CD4-positive, alpha-beta memory T cell (primary cell): Measurements from ENCODE around the gene WNK1. TPM values are rescaled to one million over a fixed set of nuclear protein-coding genes. Genes with fewer than 3 reads are reported as not detected.

Source experiments
- CTCF ChIA-PET: fragments of 350-600 bp; sonication (Branson Sonifier 250); formaldehyde crosslinking; loops from one replicate; lab custom pipeline; 2021; ENCODE audit warnings: inconsistent platforms; ENCODE audit not compliant: partially characterized antibody; lab: Charles Lee
- POLR2A ChIA-PET: fragments of 350-600 bp; sonication (Branson Sonifier 250); formaldehyde crosslinking; loops from one replicate; lab custom pipeline; 2021; ENCODE audit not compliant: partially characterized antibody; lab: Charles Lee
- DNase-seq, 5 donors: peaks; one replicate each; pipeline versions ENCODE4 v3.0.0 to v3.0.0-alpha.2; 2020 to 2022; ENCODE audit warnings: mixed read lengths in 1 of 5
- H3K27ac ChIP-seq: one replicate; pipeline ENCODE4 v1.7.0; 2013; ENCODE audit warnings: low read depth, low read length
- H3K27me3 ChIP-seq: 2 replicates; pipeline ENCODE4 v1.7.0; 2013; ENCODE audit warnings: mild to moderate bottlenecking, low read length, moderate library complexity; ENCODE audit not compliant: insufficient read depth
- H3K36me3 ChIP-seq: 2 replicates; pipeline ENCODE4 v1.7.0; 2013; ENCODE audit warnings: mild to moderate bottlenecking, low read length, moderate library complexity; ENCODE audit not compliant: insufficient read depth
- H3K4me1 ChIP-seq: 2 replicates; pipeline ENCODE4 v1.7.0; 2013; ENCODE audit warnings: mild to moderate bottlenecking, low read length, moderate library complexity; ENCODE audit not compliant: insufficient read depth
- H3K4me3 ChIP-seq, 2 donors: one replicate each; pipeline ENCODE4 v1.7.0; 2013; ENCODE audit warnings: low read length in 2 of 2, mild to moderate bottlenecking in 1 of 2
- H3K9me3 ChIP-seq, 2 donors: one replicate each; pipeline ENCODE4 v1.7.0; 2013; ENCODE audit warnings: low read length in 2 of 2, control low read depth in 1 of 2; ENCODE audit not compliant: control insufficient read depth in 1 of 2
- H3K27ac Mint-ChIP-seq, 7 donors: one replicate each; pipeline ENCODE4 v1.8.0; 2020 to 2021; ENCODE audit warnings: mixed read lengths in 7 of 7, mild to moderate bottlenecking in 6 of 7, inconsistent platforms in 3 of 7, moderate library complexity in 3 of 7
- H3K27me3 Mint-ChIP-seq, 2 donors: one replicate each; pipeline ENCODE4 v1.8.0; 2020 to 2021; ENCODE audit warnings: mixed read lengths in 2 of 2
- H3K36me3 Mint-ChIP-seq, 2 donors: one replicate each; pipeline ENCODE4 v1.8.0; 2020 to 2021; ENCODE audit warnings: mixed read lengths in 2 of 2, inconsistent platforms in 1 of 2, mild to moderate bottlenecking in 1 of 2
- H3K4me1 Mint-ChIP-seq, 4 donors: one replicate each; pipeline ENCODE4 v1.8.0; 2020 to 2021; ENCODE audit warnings: mixed read lengths in 4 of 4, mild to moderate bottlenecking in 1 of 4
- H3K4me3 Mint-ChIP-seq, 8 donors: one replicate each; pipeline ENCODE4 v1.8.0; 2020 to 2021; ENCODE audit warnings: mixed read lengths in 8 of 8, mild to moderate bottlenecking in 7 of 8, moderate library complexity in 6 of 8, inconsistent platforms in 3 of 8
- H3K9me3 Mint-ChIP-seq, 8 donors: one replicate each; pipeline ENCODE4 v1.8.0; 2020 to 2021; ENCODE audit warnings: mixed read lengths in 8 of 8, mild to moderate bottlenecking in 5 of 8, inconsistent platforms in 3 of 8, moderate library complexity in 1 of 8
- intact Hi-C: fragments of 100-400 bp; cut with micrococcal nuclease; formaldehyde crosslinking; loops from one replicate; pipeline ENCODE4 v1.15.1; 2023
- polyA plus RNA-seq, 2 donors: library from polyadenylated mRNA; unstranded; fragments of 300-500 nt; fragmentation: Illumina TruSeq; gene quantifications; one replicate each; pipeline ENCODE4 v1.2.3, GENCODE V29; 2021
- total RNA-seq, 2 experiments: library from RNA; stranded (reverse); gene quantifications; one replicate each; pipeline ENCODE4 v1.2.3, GENCODE V29; 2021

The WNK1 gene
- total and polyA plus RNA-seq, 4 experiments from 2014 or later = 4.5 to 194 (median 121) TPM

DNA sequence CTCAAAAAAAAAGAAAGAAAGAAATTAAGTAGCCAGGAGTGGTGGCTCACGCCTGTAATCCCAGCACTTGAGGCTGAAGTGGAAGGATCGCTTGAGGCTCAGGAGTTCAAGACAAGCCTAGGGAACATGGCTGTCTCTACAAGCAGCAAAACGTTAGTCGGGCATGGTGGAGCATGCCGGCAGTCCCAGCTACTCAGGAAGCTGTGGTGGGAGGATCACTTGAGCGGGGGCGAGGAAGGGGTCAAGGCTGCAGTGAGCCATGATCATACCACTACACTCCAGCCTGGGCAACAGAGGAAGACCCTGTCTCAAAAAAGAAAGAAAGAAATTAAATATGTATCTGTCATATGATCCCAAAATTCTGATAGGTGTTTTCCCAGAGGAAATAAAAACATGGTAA, 191.8 kb downstream of the WNK1 start:
- ChIA-PET CTCF (interaction anchor here (1.0 kb wide), 1 partner anchor 16 kb away, joined by 3 read pairs; no protein-coding TSS in a partner anchor), POLR2A (no interaction called here)
- H3K4me1 ChIP-seq = peaks cover 22% of the 10 kb centered on the region
- H3K36me3 ChIP-seq = no peaks in the 10 kb centered on the region
- no peak overlapping the region for H3K4me3 ChIP-seq
- no peaks in the 10 kb centered on the region for H3K9me3 ChIP-seq
- Mint-ChIP-seq H3K36me3 (peaks cover 23 to 43% of the 10 kb centered on the region in 2 donors), H3K4me3 (peak overlapping the region in 1 of 8 donors; percentile 8), H3K27me3 (no peaks in the 10 kb centered on the region), H3K27ac (peak overlapping the region in 5 of 7 donors; percentile 43 to 86 (median 55)), H3K4me1 (peaks cover 28 to 66% (median 39%) of the 10 kb centered on the region in 4 donors), H3K9me3 (peaks cover 0 to 6% (median 0%) of the 10 kb centered on the region in 8 donors)
- no peak overlapping the region for H3K27ac ChIP-seq
- no peaks in the 10 kb centered on the region for H3K27me3 ChIP-seq
- DNase-seq = no peak
- intact Hi-C loops = loop anchor here (10.0 kb wide), 1 partner anchor 489 kb away; the partner anchor contains the start of gene B4GALNT3

DNA sequence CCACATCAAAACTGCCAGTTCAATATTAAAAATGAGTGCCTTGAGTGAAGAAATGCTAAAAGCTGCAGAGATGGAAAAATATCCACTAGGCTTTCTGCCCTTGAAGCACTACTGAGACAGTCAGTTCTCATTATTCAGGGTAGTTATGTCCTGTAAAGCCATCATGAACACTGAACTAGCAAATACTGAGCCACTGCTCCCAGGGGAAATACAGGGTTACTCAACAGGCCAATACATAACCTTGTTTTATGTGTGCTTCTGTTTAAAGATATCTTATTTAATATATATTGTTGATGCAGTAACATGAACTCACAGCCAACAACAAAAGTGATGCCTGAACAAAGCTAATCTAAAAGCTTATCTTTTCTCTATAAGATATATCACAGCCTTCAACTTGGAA, 193.8 kb downstream of the WNK1 start:
- Histone ChIP-seq H3K4me3 (no peak overlapping the region), H3K36me3 (no peaks in the 10 kb centered on the region), H3K27me3 (no peaks in the 10 kb centered on the region), H3K4me1 (peaks cover 22% of the 10 kb centered on the region), H3K9me3 (no peaks in the 10 kb centered on the region), H3K27ac (no peak overlapping the region)
- Mint-ChIP-seq H3K9me3 (peaks cover 0 to 2% (median 0%) of the 10 kb centered on the region in 8 donors), H3K36me3 (peaks cover 12 to 34% of the 10 kb centered on the region in 2 donors), H3K27ac (peak overlapping the region in 5 of 7 donors; percentile 33 to 92 (median 75)), H3K4me1 (peaks cover 25 to 56% (median 38%) of the 10 kb centered on the region in 4 donors), H3K27me3 (no peaks in the 10 kb centered on the region), H3K4me3 (peak overlapping the region in 7 of 8 donors; percentile 29 to 63 (median 50))
- intact Hi-C loops = loop anchor here (5.0 to 10.0 kb wide), 6 partner anchors 34 to 646 kb away; partner anchors contain the start of genes B4GALNT3 and FBXL14
- POLR2A ChIA-PET = interaction anchor here (0.8 kb wide), 1 partner anchor 11 kb away, joined by 6 read pairs; no protein-coding TSS in a partner anchor
- DNase-seq = no peak
- CTCF ChIA-PET = interaction anchor here (1.1 to 1.5 kb wide), 3 partner anchors 21 to 376 kb away, joined by 3 to 6 read pairs (median 3); no protein-coding TSS in a partner anchor

DNA sequence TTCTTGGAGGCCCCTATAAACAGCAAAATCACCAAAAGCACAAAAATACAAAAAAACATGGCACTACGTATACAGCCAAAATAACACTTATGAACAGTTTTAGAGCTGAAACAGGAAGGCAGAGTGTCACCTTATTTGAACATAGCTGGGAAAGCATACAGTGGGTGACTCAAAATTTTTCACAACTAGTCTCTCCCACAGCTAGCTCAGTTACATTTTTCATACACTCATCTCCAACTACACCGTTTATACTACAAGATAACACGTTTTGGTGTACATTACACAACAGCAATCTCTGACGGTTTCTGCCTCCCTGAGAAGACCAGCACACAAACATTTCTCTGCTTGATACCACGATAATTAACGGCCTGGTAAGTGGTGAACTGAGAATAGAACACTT, 194.3 kb downstream of the WNK1 start:
- Histone ChIP-seq H3K36me3 (no peaks in the 10 kb centered on the region), H3K9me3 (no peaks in the 10 kb centered on the region), H3K27me3 (no peaks in the 10 kb centered on the region), H3K27ac (no peak overlapping the region), H3K4me3 (no peak overlapping the region), H3K4me1 (peaks cover 22% of the 10 kb centered on the region)
- Mint-ChIP-seq H3K36me3 (peaks cover 12 to 34% of the 10 kb centered on the region in 2 donors), H3K27ac (peak overlapping the region in 5 of 7 donors; percentile 33 to 92 (median 67)), H3K9me3 (peaks cover 0 to 2% (median 0%) of the 10 kb centered on the region in 8 donors), H3K27me3 (no peaks in the 10 kb centered on the region), H3K4me3 (peak overlapping the region; percentile 6 to 63 (median 48)), H3K4me1 (peaks cover 25 to 56% (median 38%) of the 10 kb centered on the region in 4 donors)
- intact Hi-C loops = loop anchor here (5.0 to 10.0 kb wide), 6 partner anchors 34 to 646 kb away; partner anchors contain the start of genes B4GALNT3 and FBXL14
- POLR2A ChIA-PET = interaction anchor here (0.8 kb wide), 1 partner anchor 12 kb away, joined by 6 read pairs; no protein-coding TSS in a partner anchor
- CTCF ChIA-PET = interaction anchor here (1.1 to 1.5 kb wide), 3 partner anchors 21 to 377 kb away, joined by 3 to 6 read pairs (median 3); no protein-coding TSS in a partner anchor
- DNase-seq = no peak

DNA sequence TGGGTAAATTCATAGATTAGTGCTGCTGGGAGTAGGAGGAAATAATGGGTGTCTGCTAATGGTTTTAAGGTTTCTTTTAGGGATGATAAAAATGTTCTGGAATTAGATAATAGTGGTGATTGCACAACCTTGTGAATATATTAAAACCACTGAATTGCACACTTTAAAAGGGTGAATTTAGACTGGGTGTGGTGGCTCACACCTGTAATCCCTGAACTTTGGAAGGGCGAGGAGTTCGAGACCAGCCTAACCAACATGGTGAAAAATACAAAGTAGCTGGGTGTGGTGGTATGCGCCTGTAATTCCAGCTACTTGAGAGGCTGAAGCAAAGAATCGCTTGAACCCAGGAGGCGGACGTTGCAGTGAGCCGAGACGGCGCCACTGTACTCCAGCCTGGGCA, 195.9 kb downstream of the WNK1 start:
- H3K4me1 Mint-ChIP-seq = peaks cover 23 to 51% (median 34%) of the 10 kb centered on the region in 4 donors
- peak overlapping the region; percentile 0 to 94 (median 63) for H3K27ac Mint-ChIP-seq
- Histone ChIP-seq H3K27me3 (no peaks in the 10 kb centered on the region), H3K9me3 (no peaks in the 10 kb centered on the region), H3K4me1 (peaks cover 22% of the 10 kb centered on the region), H3K27ac (no peak overlapping the region), H3K4me3 (no peak overlapping the region), H3K36me3 (no peaks in the 10 kb centered on the region)
- intact Hi-C loops = loop anchor here (5.0 to 10.0 kb wide), 6 partner anchors 36 to 644 kb away; partner anchors contain the start of genes B4GALNT3 and FBXL14
- peaks cover 8 to 24% of the 10 kb centered on the region in 2 donors for H3K36me3 Mint-ChIP-seq
- peak overlapping the region; percentile 48 to 97 (median 64) for H3K4me3 Mint-ChIP-seq
- H3K27me3 Mint-ChIP-seq = no peaks in the 10 kb centered on the region
- DNase-seq = no peak
- CTCF ChIA-PET = interaction anchor here (1.6 to 2.6 kb wide), 3 partner anchors 10 to 635 kb away, joined by 5 to 14 read pairs (median 7); no protein-coding TSS in a partner anchor
- POLR2A ChIA-PET = interaction anchor here (0.6 to 2.4 kb wide), 6 partner anchors 11 to 385 kb away, joined by 3 to 32 read pairs (median 8); partner anchors contain the start of genes ERC1 and WNK1
- H3K9me3 Mint-ChIP-seq = peaks cover 0 to 2% (median 0%) of the 10 kb centered on the region in 8 donors

DNA sequence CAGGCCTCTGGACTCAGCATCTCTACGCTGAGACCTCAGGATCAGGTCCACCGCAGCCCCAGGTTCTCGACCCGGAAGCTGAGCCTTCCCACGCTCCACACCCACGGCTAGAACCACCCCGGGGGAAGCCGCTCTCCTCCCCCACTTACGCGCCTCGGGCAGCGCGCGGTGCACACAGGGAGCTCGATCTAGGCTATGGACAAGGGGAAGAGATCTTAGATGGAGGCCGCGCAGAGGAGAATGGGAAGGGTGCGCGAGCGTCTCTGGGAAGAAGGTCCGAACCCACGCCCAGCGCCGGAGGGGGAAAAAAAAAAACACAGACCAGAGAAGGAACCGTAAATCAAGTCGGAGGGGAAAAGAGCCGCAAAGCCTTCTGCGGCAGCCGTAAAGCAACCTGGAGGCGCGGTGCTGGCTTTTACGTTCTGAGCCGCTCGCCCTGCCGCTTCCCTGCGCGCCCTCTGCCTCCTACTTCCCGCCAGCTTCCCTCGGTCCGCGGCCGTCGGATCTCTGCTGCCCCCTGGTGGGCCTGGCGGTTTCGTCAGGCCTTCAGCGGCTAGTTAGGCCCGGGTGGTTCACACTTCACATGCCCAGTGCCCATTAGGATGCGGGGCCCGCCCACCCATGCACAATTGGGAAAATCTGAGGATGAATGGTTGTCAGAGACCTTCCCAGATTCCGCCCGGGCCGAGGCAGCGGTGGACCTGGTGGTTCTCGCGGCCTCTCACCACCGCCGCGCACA, 197.2 kb downstream of the WNK1 start, which contains the start of gene RAD52:
RAD52 (minus strand) TSS at position 242 of the 739 bp plus-strand sequence. CDS start 16,636 bp downstream, outside the sequence.
- Mint-ChIP-seq H3K27me3 (no peaks in the 10 kb centered on the region), H3K27ac (peak within 1 kb of the TSS; percentile 93 to 96 (median 94)), H3K36me3 (peaks cover 6 to 16% of the 10 kb centered on the region in 2 donors), H3K4me3 (peak within 1 kb of the TSS; percentile 92 to 97 (median 95)), H3K4me1 (peaks cover 18 to 41% (median 28%) of the 10 kb centered on the region in 4 donors), H3K9me3 (no peaks in the 10 kb centered on the region)
- peak within 1 kb of the TSS; percentile 70 to 98 for H3K4me3 ChIP-seq
- peak within 1 kb of the TSS; percentile 75 for H3K27ac ChIP-seq
- peak; percentile 96 to 97 (median 96) for DNase-seq
- intact Hi-C loops = loop anchor here (1.0 to 10.0 kb wide), 10 partner anchors 37 to 643 kb away; partner anchors contain the start of genes B4GALNT3, ERC1, FBXL14 and WNK1
- no peaks in the 10 kb centered on the region for H3K36me3 ChIP-seq
- POLR2A ChIA-PET = interaction anchor here (0.7 to 2.4 kb wide), 25 partner anchors 11 to 644 kb away, joined by 3 to 32 read pairs (median 5); partner anchors contain the start of genes CCDC77, ERC1, KDM5A and WNK1
- no peaks in the 10 kb centered on the region for H3K27me3 ChIP-seq
- CTCF ChIA-PET = interaction anchor here (0.6 to 3.5 kb wide), 25 partner anchors 9 to 633 kb away, joined by 3 to 26 read pairs (median 5); no protein-coding TSS in a partner anchor
- H3K4me1 ChIP-seq = peaks cover 22% of the 10 kb centered on the region
- no peaks in the 10 kb centered on the region for H3K9me3 ChIP-seq

DNA sequence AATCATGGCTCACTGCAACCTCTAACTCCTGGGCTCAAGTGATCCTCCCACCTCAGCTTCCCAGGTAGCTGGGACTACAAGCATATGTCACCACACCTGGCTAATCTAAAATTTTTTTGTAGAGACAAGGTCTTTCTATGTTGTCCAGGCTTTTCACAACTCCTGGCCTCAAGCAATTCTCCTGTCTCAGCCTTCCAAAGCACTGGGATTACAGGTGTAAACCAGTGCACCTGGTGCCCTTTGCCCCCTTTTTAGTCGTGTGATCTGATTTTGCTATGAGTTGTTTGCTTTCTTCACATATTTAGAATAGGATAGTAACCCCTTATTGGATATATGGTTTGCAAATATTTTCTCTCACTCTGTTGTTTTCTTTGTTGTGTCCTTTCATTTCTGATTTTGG, 198.8 kb downstream of the WNK1 start:
- peak overlapping the region in 5 of 8 donors; percentile 10 to 55 (median 34) for H3K4me3 Mint-ChIP-seq
- intact Hi-C loops = no loop called here
- H3K4me1 ChIP-seq = peaks cover 19% of the 10 kb centered on the region
- no peak overlapping the region for H3K27ac ChIP-seq
- POLR2A ChIA-PET = interaction anchor here (0.6 kb wide), 1 partner anchor 110 kb away, joined by 4 read pairs; no protein-coding TSS in a partner anchor
- no peak overlapping the region for H3K4me3 ChIP-seq
- H3K27ac Mint-ChIP-seq = peak overlapping the region in 4 of 7 donors; percentile 22 to 94 (median 52)
- H3K36me3 ChIP-seq = no peaks in the 10 kb centered on the region
- no peak for DNase-seq
- H3K36me3 Mint-ChIP-seq = peaks cover 0 to 10% of the 10 kb centered on the region in 2 donors
- H3K27me3 ChIP-seq = no peaks in the 10 kb centered on the region
- CTCF ChIA-PET = interaction anchor here (0.6 to 3.5 kb wide), 7 partner anchors 39 to 375 kb away, joined by 3 to 26 read pairs (median 4); no protein-coding TSS in a partner anchor
- peaks cover 12 to 31% (median 22%) of the 10 kb centered on the region in 4 donors for H3K4me1 Mint-ChIP-seq
- no peaks in the 10 kb centered on the region for H3K9me3 ChIP-seq
- no peaks in the 10 kb centered on the region for H3K9me3 Mint-ChIP-seq
- H3K27me3 Mint-ChIP-seq = no peaks in the 10 kb centered on the region
